Activated naive CD4-positive, alpha-beta T cell treated with anti-CD3 and anti-CD28 coated beads, Interleukin-2, amount 50 U/mL, for 24 hours (primary cell): Measurements from ENCODE around the gene VPS37C.
"Not testable (repeated sequence)": the region's sequence is repeated elsewhere in the genome, so short reads cannot be mapped to it uniquely, and the experiment has no call there.

ENCODE experiments used
- H3K27ac Mint-ChIP-seq: one replicate; pipeline ENCODE4 v1.8.0; 2021; ENCODE audit warnings: mild to moderate bottlenecking, mixed read lengths
- H3K27me3 Mint-ChIP-seq: one replicate; pipeline ENCODE4 v1.8.0; 2021; ENCODE audit warnings: mixed read lengths
- H3K36me3 Mint-ChIP-seq: one replicate; pipeline ENCODE4 v1.8.0; 2021; ENCODE audit warnings: mixed read lengths
- H3K4me1 Mint-ChIP-seq: one replicate; pipeline ENCODE4 v1.8.0; 2021; ENCODE audit warnings: mixed read lengths
- H3K4me3 Mint-ChIP-seq: one replicate; pipeline ENCODE4 v1.8.0; 2021; ENCODE audit warnings: mild to moderate bottlenecking, mixed read lengths
- H3K9me3 Mint-ChIP-seq: one replicate; pipeline ENCODE4 v1.8.0; 2021; ENCODE audit warnings: mixed read lengths

The VPS37C gene

DNA sequence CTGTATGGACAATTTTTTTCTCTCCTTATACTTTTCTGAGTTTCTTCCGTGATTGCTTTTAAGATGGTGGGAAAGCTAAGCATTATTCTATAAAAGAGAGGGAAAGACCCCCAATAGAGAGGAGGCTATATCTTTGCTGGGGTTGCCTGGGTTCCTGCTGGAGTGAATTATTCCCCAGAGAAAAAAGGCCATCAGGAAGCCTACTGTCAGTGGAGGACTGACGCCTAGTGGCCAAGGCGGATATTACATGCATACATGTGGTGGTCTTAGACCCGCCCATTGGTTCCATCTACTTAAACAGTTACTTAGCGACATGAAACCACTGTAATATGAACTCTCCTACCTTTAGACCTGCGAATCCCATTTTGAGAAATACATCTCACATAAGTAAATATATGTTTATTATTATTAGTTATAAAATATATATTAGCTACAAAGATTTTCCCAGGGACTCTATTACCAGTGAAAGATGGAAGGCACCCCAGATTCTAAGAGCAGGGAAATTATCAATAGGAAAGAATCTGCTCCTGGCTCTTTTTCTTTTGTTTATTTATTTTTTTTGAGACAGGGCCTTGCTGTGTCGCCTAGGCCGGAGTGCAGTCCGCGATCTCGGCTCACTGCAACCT, 26.4 kb upstream of the VPS37C start:
- no peaks in the 10 kb centered on the region for H3K4me1 Mint-ChIP-seq
- H3K27ac Mint-ChIP-seq = no peak overlapping the region
- H3K4me3 Mint-ChIP-seq = no peak overlapping the region
- H3K36me3 Mint-ChIP-seq = no peaks in the 10 kb centered on the region
- no peaks in the 10 kb centered on the region for H3K27me3 Mint-ChIP-seq
- no peaks in the 10 kb centered on the region for H3K9me3 Mint-ChIP-seq

DNA sequence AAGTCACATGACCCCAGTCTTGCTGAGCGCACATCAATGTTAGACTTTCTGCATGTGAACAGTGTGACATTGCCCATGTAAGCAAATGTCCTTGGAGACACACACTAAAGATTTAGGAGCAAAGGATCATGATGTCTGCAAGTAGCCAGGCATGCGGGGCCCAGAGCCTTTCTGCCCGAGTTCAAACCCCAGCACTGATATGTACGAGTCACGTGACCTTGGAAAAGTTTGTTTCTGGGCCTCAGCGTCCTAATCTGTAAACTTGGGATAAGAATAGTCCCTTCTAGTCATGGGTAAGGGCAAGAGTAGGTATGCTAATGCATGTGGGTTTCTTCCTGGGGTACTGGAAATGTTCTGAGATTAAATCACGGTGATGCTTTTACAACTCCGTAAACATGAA, 25.3 kb upstream of the VPS37C start:
- Mint-ChIP-seq H3K27ac (no peak overlapping the region), H3K9me3 (no peaks in the 10 kb centered on the region), H3K4me1 (no peaks in the 10 kb centered on the region), H3K4me3 (no peak overlapping the region), H3K36me3 (no peaks in the 10 kb centered on the region), H3K27me3 (no peaks in the 10 kb centered on the region)

DNA sequence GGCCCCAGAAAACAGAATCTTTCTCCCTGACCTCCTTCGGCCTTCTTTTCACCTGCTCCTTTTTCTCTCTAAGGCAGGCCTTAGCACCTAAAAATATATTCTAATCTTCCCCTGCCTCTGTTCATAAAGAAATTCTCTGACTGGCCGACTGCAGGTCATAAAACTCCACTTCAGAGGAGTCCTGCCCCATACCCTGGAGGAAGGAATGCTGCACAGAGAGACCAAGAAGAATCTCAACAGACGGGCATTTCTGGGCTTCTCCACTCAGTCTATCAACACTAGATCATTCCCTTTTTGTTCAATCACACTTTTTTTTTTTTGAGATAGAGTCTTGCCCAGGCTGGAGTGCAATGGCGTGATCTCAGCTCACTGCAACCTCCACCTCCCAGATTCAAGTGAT, 22.4 kb upstream of the VPS37C start:
- H3K27ac Mint-ChIP-seq = no peak overlapping the region
- no peaks in the 10 kb centered on the region for H3K27me3 Mint-ChIP-seq
- H3K9me3 Mint-ChIP-seq = no peaks in the 10 kb centered on the region
- no peaks in the 10 kb centered on the region for H3K4me1 Mint-ChIP-seq
- no peak overlapping the region for H3K4me3 Mint-ChIP-seq
- no peaks in the 10 kb centered on the region for H3K36me3 Mint-ChIP-seq

DNA sequence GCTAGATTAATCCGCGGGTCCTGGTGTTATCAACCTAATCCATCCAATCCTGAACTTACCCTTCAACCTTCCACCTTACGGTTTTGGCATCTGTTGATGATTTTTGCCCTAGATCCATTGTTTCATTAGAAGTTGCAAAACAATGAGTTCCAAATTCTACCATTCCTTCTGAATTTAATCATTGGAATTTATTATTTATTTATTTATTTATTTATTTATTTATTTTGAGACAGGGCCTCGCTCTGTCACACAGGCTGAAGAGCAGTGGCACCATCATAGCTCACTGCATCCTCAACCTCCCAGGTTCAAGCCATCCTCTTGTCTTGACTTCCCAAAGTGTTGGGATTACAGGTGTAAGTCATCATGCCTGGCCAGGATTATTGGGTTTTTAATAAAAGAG, 20.3 kb upstream of the VPS37C start:
- H3K27me3 Mint-ChIP-seq = no peaks in the 10 kb centered on the region
- H3K27ac Mint-ChIP-seq = no peak overlapping the region
- H3K36me3 Mint-ChIP-seq = no peaks in the 10 kb centered on the region

DNA sequence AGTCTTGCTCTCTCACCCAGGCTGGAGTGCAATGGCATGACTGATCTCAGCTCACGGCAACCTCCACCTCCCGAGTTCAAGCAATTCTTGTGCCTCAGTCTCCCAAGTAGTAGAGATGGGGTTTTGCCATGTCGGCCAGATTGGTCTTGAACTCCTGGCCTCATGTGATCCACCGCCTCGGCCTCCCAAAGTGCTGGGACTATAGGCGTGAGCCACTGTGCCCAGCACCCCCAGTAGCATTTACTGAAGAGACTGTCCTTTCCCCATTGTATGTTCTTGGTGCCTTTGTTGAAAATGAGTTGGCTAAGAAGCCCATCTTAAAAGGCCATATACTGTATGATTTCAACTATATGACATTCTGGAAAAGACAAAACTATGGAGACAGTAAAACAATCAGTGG, 19.0 kb upstream of the VPS37C start:
- not testable (repeated sequence) for H3K4me3 Mint-ChIP-seq, H3K4me1 Mint-ChIP-seq, H3K36me3 Mint-ChIP-seq, H3K27ac Mint-ChIP-seq, H3K9me3 Mint-ChIP-seq, H3K27me3 Mint-ChIP-seq

More for the DNA sequence above, 20.3 kb upstream of the VPS37C start:
- Mint-ChIP-seq H3K4me1 (no peaks in the 10 kb centered on the region), H3K4me3 (no peak overlapping the region), H3K9me3 (no peaks in the 10 kb centered on the region)

DNA sequence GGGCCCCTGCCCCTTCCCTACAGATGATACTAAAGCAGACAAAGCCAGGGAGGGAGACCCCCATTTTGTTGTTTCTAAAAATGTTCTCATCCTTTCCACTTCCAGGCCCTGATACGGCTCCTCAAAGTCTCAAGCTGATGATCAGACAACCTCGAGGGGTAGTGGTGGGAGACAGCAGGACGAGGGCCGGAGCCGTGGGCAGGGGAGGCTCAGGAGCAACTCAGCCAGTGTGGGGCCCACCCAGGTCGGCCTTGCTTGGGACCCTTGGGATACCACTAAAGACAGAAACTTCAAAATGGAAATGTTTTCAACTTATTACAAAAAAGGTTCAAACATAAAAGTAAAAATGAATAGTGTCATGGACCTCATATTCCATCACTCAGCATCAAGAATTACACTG, 15.2 kb upstream of the VPS37C start:
- no peak overlapping the region for H3K4me3 Mint-ChIP-seq
- no peaks in the 10 kb centered on the region for H3K9me3 Mint-ChIP-seq
- H3K27me3 Mint-ChIP-seq = no peaks in the 10 kb centered on the region
- no peak overlapping the region for H3K27ac Mint-ChIP-seq
- H3K36me3 Mint-ChIP-seq = no peaks in the 10 kb centered on the region
- H3K4me1 Mint-ChIP-seq = peaks cover 13% of the 10 kb centered on the region

DNA sequence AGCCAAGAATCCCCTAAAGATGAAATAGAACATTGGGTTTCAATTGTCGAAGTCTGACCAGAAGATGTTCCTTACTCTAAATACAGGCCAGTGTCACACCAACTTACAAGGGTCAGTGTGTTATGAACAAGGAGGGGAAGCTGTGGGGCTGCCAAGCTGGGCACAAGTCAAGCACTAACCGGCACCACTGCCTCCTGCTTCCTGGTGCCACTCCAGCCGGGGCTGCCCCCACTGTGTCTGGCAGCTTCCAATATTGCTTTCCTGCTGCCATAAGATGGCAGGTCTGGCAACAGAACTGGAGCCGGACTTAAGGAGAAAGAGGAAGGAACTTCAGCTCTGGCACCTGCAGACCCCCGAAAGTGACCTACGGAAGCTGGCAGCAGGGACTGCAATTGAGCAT, 13.7 kb upstream of the VPS37C start:
- no peaks in the 10 kb centered on the region for H3K36me3 Mint-ChIP-seq
- H3K4me3 Mint-ChIP-seq = no peak overlapping the region
- H3K27ac Mint-ChIP-seq = no peak overlapping the region
- no peaks in the 10 kb centered on the region for H3K27me3 Mint-ChIP-seq
- no peaks in the 10 kb centered on the region for H3K9me3 Mint-ChIP-seq
- H3K4me1 Mint-ChIP-seq = peaks cover 13% of the 10 kb centered on the region

DNA sequence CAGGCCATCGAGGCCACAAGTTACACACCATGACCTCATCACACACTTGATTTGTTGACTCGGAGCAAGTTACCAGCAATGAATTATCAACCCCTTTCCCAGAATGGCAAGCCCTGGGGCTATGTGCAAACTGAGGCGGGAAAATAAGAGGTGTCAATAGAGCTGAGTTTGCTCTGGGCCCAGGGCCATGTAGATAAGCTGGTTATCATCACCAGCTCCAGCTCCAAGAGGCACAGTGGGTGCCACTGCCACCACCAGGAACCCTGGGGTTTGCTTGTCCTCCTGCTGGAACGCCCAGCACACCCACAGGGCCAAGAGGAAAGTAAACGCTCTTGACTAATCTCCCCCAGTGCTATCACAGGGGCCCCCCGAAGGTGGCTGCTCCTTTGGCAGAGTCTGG, 13.0 kb upstream of the VPS37C start:
- Mint-ChIP-seq H3K36me3 (no peaks in the 10 kb centered on the region), H3K4me1 (peaks cover 13% of the 10 kb centered on the region), H3K9me3 (no peaks in the 10 kb centered on the region), H3K27me3 (no peaks in the 10 kb centered on the region), H3K27ac (peak overlapping the region; percentile 57), H3K4me3 (no peak overlapping the region)

DNA sequence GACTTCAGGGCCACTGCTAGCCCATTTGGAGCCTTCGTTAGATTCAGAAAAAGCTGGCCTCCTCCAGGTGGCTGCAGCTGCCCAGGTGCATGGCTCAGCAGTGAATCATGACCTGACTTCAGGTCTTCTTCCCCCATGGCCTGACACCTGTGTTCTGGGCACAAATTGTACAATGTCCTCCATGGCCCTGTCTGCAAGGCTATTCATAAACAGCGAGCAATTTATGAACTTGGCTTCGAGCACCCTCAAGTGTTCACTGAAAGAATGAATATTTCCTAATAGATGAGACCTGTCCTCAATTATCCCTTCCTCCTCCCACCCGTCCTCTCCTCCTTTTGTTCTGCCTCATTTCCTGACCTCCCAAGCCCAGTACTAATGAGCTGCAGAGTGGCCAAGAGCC, 12.2 kb upstream of the VPS37C start:
- Mint-ChIP-seq H3K4me1 (peaks cover 13% of the 10 kb centered on the region), H3K4me3 (no peak overlapping the region), H3K27ac (peak overlapping the region; percentile 19), H3K9me3 (no peaks in the 10 kb centered on the region), H3K27me3 (no peaks in the 10 kb centered on the region), H3K36me3 (no peaks in the 10 kb centered on the region)

DNA sequence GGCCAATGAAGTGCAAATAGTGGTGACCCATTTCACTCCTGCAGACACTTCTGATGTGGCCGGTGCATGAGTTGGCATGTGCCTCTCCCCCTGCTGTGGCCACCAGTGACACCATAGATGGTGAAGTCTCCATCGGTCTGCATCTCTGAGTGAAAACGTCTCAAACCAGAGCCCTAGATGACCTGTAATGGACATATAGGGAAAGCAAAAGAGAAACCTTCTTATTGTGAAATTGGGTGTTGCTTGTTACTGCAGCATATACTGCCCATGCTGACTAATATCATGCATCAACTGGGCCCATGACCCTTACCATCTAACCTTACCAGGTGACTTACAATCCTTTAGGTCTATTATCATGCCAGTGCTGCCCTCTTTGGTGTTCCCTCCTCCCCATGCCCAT, 11.7 kb upstream of the VPS37C start:
- no peaks in the 10 kb centered on the region for H3K36me3 Mint-ChIP-seq
- no peaks in the 10 kb centered on the region for H3K9me3 Mint-ChIP-seq
- H3K27ac Mint-ChIP-seq = peak overlapping the region; percentile 64
- H3K4me1 Mint-ChIP-seq = peaks cover 17% of the 10 kb centered on the region
- H3K27me3 Mint-ChIP-seq = no peaks in the 10 kb centered on the region
- H3K4me3 Mint-ChIP-seq = no peak overlapping the region

DNA sequence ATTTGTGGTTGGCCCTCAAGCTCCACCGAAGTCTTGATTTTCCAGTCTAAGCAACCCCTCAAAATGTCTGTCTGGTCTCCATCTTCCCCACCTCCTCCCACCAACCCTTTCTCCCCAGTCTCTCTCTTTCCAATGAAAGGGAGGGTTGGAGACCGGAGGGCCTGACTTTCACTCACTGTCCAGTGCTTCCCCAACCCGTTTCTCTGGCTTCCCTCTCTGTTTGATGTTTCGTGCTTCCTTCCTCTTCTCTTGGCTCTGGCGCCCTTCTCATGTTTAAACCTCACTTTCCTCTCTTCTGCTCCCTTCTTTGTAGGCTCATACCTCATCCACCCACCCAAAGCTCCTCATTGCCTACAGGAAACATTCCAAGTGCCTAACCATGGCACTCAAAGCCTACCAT, 11.1 kb upstream of the VPS37C start:
- H3K27ac Mint-ChIP-seq = peak overlapping the region; percentile 19
- H3K36me3 Mint-ChIP-seq = no peaks in the 10 kb centered on the region
- H3K9me3 Mint-ChIP-seq = no peaks in the 10 kb centered on the region
- H3K4me1 Mint-ChIP-seq = peaks cover 23% of the 10 kb centered on the region
- H3K27me3 Mint-ChIP-seq = no peaks in the 10 kb centered on the region
- H3K4me3 Mint-ChIP-seq = no peak overlapping the region

DNA sequence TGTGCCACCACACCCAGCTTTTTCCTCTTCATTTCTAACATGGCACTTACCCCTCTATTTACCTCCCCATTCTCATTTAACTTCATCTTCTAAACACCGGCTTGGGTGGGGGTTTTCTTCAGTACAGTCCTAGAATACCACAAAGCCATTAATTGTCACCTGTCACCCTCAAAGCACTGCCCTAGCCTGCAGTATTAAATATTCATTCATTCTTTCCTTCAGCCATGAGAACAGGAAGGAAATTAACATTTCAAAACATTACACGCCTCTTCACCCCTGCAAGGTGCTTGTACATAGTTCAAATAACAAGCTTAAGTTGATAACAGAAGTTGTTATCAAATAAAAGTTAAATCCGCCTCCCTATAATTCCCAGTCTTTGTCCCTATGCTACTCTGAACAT, 10.7 kb upstream of the VPS37C start:
- peaks cover 25% of the 10 kb centered on the region for H3K4me1 Mint-ChIP-seq
- no peaks in the 10 kb centered on the region for H3K27me3 Mint-ChIP-seq
- no peak overlapping the region for H3K4me3 Mint-ChIP-seq
- H3K9me3 Mint-ChIP-seq = no peaks in the 10 kb centered on the region
- peak overlapping the region; percentile 47 for H3K27ac Mint-ChIP-seq
- H3K36me3 Mint-ChIP-seq = no peaks in the 10 kb centered on the region

DNA sequence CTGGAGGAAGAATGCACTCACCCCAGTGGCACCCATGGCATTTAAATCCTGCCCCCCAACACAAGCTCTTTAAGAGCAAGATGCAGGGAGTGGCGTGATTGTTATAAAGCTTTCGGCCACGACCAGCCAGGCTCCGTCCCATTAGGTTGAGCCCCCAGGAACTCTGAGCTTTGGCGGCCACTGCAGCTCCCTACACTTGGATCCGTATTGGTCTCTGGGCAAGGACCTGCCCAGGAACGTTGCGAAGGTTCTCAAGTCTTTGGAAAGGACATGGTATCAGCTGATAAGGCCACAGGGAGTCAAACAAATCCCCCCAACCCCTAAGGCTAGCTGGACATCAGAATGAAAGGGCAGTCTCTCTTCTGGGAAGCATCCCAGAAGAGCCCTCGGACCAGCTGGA, 9.3 kb upstream of the VPS37C start:
- Mint-ChIP-seq H3K27ac (no peak overlapping the region), H3K4me1 (peaks cover 25% of the 10 kb centered on the region), H3K9me3 (no peaks in the 10 kb centered on the region), H3K27me3 (no peaks in the 10 kb centered on the region), H3K36me3 (no peaks in the 10 kb centered on the region), H3K4me3 (no peak overlapping the region)

DNA sequence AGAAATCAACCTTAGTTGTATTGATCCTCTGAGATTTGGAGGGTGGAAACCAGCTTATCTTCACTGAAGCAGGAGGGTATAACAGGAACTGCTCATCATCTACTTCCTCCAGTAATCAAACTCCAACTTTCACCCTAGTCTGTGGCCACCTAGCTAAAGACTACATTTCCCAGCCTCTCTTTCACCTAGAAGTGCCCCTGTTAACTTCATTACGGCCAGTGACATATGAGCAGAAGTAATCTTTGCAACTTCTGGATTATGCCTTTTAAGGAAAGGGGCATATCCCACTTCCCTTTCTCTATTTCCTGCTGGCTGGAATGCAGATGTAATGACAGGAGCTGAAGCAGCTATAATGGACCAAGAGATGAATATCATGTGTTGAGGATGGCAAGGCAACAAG, 7.6 kb upstream of the VPS37C start:
- H3K27ac Mint-ChIP-seq = peak overlapping the region; percentile 26

DNA sequence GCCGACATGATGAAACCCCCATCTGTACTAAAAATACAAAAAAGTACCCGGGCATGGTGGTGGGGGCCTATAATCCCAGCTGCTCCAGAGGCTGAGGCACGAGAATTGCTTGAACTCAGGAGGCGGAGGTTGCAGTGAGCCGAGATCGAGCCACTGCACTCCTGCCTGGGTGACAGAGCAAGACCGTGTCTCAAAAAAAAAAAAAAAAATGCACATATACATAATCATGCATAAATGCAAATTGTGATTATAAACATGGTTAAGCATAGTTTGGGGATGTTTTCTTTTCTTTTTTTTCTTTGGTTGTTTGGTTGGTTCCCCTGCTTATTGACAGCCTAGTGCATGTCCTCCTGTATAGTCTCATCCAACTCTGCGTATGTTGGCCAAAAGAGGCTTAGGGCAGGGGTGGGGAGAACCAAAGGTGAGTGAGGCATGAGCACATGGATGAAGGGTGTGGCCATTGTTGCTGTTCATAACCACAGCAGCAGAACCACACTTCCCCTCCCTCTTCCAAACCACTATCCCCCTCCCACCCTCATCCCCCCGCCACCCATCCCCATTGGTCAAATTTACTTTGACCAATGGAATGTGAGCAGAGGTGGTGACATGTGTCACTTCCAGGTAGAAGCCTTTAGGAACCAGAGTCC, 6.9 kb upstream of the VPS37C start:
- Mint-ChIP-seq H3K36me3 (no peaks in the 10 kb centered on the region), H3K27me3 (no peaks in the 10 kb centered on the region), H3K27ac (no peak overlapping the region), H3K4me1 (peaks cover 38% of the 10 kb centered on the region), H3K4me3 (no peak overlapping the region), H3K9me3 (no peaks in the 10 kb centered on the region)

More for the DNA sequence above, 7.6 kb upstream of the VPS37C start:
- no peaks in the 10 kb centered on the region for H3K27me3 Mint-ChIP-seq
- no peaks in the 10 kb centered on the region for H3K36me3 Mint-ChIP-seq
- H3K4me3 Mint-ChIP-seq = no peak overlapping the region
- peaks cover 36% of the 10 kb centered on the region for H3K4me1 Mint-ChIP-seq
- no peaks in the 10 kb centered on the region for H3K9me3 Mint-ChIP-seq

DNA sequence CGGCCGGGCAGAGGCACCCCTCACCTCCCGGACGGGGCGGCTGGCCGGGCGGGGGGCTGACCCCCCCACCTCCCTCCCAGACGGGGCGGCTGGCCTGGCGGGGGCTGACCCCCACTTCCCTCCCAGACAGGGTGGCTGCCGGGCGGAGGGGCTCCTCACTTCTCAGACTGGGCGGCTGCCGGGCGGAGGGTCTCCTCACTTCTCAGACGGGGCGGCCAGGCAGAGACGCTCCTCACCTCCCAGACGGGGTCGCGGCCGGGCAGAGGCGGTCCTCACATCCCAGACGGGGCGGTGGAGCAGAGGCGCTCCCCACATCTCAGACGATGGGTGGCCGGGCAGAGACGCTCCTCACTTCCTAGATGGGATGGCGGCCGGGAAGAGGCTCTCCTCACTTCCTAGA, 5.1 kb upstream of the VPS37C start:
- not testable (repeated sequence) for H3K4me3 Mint-ChIP-seq, H3K27ac Mint-ChIP-seq, H3K9me3 Mint-ChIP-seq, H3K36me3 Mint-ChIP-seq, H3K27me3 Mint-ChIP-seq
- peaks cover 38% of the 10 kb centered on the region for H3K4me1 Mint-ChIP-seq

DNA sequence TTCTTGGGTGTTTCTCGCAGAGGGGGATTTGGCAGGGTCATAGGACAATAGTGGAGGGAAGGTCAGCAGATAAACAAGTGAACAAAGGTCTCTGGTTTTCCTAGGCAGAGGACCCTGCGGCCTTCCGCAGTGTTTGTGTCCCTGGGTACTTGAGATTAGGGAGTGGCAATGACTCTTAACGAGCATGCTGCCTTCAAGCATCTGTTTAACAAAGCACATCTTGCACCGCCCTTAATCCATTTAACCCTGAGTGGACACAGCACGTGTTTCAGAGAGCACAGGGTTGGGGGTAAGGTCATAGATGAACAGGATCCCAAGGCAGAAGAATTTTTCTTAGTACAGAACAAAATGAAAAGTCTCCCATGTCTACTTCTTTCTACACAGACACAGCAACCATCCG, 4.6 kb upstream of the VPS37C start:
- H3K27ac Mint-ChIP-seq, H3K4me3 Mint-ChIP-seq, H3K36me3 Mint-ChIP-seq, H3K9me3 Mint-ChIP-seq, H3K27me3 Mint-ChIP-seq: not testable (repeated sequence)
- H3K4me1 Mint-ChIP-seq = peaks cover 40% of the 10 kb centered on the region
